CD4-positive, alpha-beta T cell treated with Interleukin-6 for 4 hours (primary cell): ENCODE results near the gene NELL1.
"Not testable (repeated sequence)": the region's sequence is repeated elsewhere in the genome, so short reads cannot be mapped to it uniquely, and the experiment has no call there.

Experiments
- DNase-seq: peaks from one replicate; pipeline ENCODE4 v3.0.0-alpha.2; 2020; ENCODE audit warnings: mixed read lengths

NELL1 gene

GRCh38 chr11:21121991-21122390, 452.6 kb downstream of the NELL1 start:
- DNase-seq: no peak

GRCh38 chr11:21122523-21122922, 453.1 kb downstream of the NELL1 start:
- no peak for DNase-seq

GRCh38 chr11:21132146-21132720, 462.8 kb downstream of the NELL1 start:
- no peak for DNase-seq

GRCh38 chr11:21133244-21133643, 463.9 kb downstream of the NELL1 start:
- DNase-seq: no peak

- DNase-seq: no peak
Measured at GRCh38 chr11:21133722-21134121, 464.3 kb downstream of the NELL1 start.

GRCh38 chr11:21137803-21138202, 468.4 kb downstream of the NELL1 start:
- no peak for DNase-seq

GRCh38 chr11:21141557-21141956, 472.2 kb downstream of the NELL1 start:
- DNase-seq: not testable (repeated sequence)

GRCh38 chr11:21142007-21142406, 472.6 kb downstream of the NELL1 start:
- no peak for DNase-seq

GRCh38 chr11:21144531-21144930, 475.1 kb downstream of the NELL1 start:
- DNase-seq: no peak

GRCh38 chr11:21148376-21148775, 479.0 kb downstream of the NELL1 start:
- DNase-seq: no peak

- no peak for DNase-seq
Measured at GRCh38 chr11:21160140-21160539, 490.8 kb downstream of the NELL1 start.

GRCh38 chr11:21169639-21170038, 500.3 kb downstream of the NELL1 start:
- DNase-seq: no peak

- DNase-seq: no peak
Measured at GRCh38 chr11:21173476-21173875, 504.1 kb downstream of the NELL1 start.

- no peak for DNase-seq
Measured at GRCh38 chr11:21174781-21175180, 505.4 kb downstream of the NELL1 start.

- no peak for DNase-seq
Measured at GRCh38 chr11:21177379-21177778, 508.0 kb downstream of the NELL1 start.

GRCh38 chr11:21179770-21180169, 510.4 kb downstream of the NELL1 start:
- no peak for DNase-seq

- DNase-seq: no peak
Measured at GRCh38 chr11:21180182-21180581, 510.8 kb downstream of the NELL1 start.

GRCh38 chr11:21185959-21186358, 516.6 kb downstream of the NELL1 start:
- no peak for DNase-seq

GRCh38 chr11:21190181-21190580, 520.8 kb downstream of the NELL1 start:
- no peak for DNase-seq

- DNase-seq: no peak
Measured at GRCh38 chr11:21195995-21196394, 526.6 kb downstream of the NELL1 start.

GRCh38 chr11:21198498-21198897, 529.1 kb downstream of the NELL1 start:
- DNase-seq: no peak

- no peak for DNase-seq
Measured at GRCh38 chr11:21205205-21205604, 535.8 kb downstream of the NELL1 start.

- DNase-seq: no peak
Measured at GRCh38 chr11:21225860-21226259, 556.5 kb downstream of the NELL1 start.

- DNase-seq: no peak
Measured at GRCh38 chr11:21229224-21229623, 559.8 kb downstream of the NELL1 start.

GRCh38 chr11:21250196-21250595, 580.8 kb downstream of the NELL1 start:
- DNase-seq: no peak

- DNase-seq: no peak
Measured at GRCh38 chr11:21254055-21254454, 584.7 kb downstream of the NELL1 start.
